NCI-H345 treated with DMSO at 0.1 percent for 48 hours (cell line): ENCODE measurements around the gene IRF2BP2.
A peak's percentile ranks its signal among the peaks of the same experiment; 100 is the strongest.
"Not testable (repeated sequence)": the region's sequence is repeated elsewhere in the genome, so short reads cannot be mapped to it uniquely, and the experiment has no call there.

Experiments used
- DNase-seq: peaks from one replicate; lab custom pipeline; 2025; ENCODE audit not compliant: unreplicated experiment; lab: John Stamatoyannopoulos, UW

Gene IRF2BP2

GRCh38 chr1:234602334-234603220, 7.4 kb downstream of the IRF2BP2 start:
- DNase-seq = peak; percentile 62

GRCh38 chr1:234601301-234602017, 8.5 kb downstream of the IRF2BP2 start:
- no peak for DNase-seq

- no peak for DNase-seq
These were observed 9.3 kb downstream of the IRF2BP2 start for GRCh38 chr1:234600418-234601281.

- DNase-seq = peak; percentile 77
These were observed 10.2 kb downstream of the IRF2BP2 start for GRCh38 chr1:234599617-234600417.

GRCh38 chr1:234598974-234599616, 10.9 kb downstream of the IRF2BP2 start:
- DNase-seq = no peak

- DNase-seq = peak; percentile 24
These were observed 12.1 kb downstream of the IRF2BP2 start for GRCh38 chr1:234597894-234598293.

GRCh38 chr1:234595899-234596298, 14.1 kb downstream of the IRF2BP2 start:
- no peak for DNase-seq

GRCh38 chr1:234594575-234594974, 15.4 kb downstream of the IRF2BP2 start:
- not testable (repeated sequence) for DNase-seq

GRCh38 chr1:234593771-234594504, 16.0 kb downstream of the IRF2BP2 start:
- no peak for DNase-seq

- no peak for DNase-seq
These were observed 16.9 kb downstream of the IRF2BP2 start for GRCh38 chr1:234593109-234593508.

- no peak for DNase-seq
These were observed 17.7 kb downstream of the IRF2BP2 start for GRCh38 chr1:234592240-234592639.

GRCh38 chr1:234591131-234591530, 18.8 kb downstream of the IRF2BP2 start:
- DNase-seq = no peak

GRCh38 chr1:234589854-234590620, 19.9 kb downstream of the IRF2BP2 start:
- no peak for DNase-seq

GRCh38 chr1:234589064-234589800, 20.7 kb downstream of the IRF2BP2 start:
- no peak for DNase-seq

- no peak for DNase-seq
These were observed 21.6 kb downstream of the IRF2BP2 start for GRCh38 chr1:234588386-234588785.

GRCh38 chr1:234586892-234587485, 23.0 kb downstream of the IRF2BP2 start:
- no peak for DNase-seq

- DNase-seq = no peak
These were observed 23.7 kb downstream of the IRF2BP2 start for GRCh38 chr1:234586304-234586703.
